C4-2B (cell line): ENCODE measurements around the gene ACOX1.

Experiments
- ZFX ChIP-seq: fragments of 450-650 bp; IDR thresholded peaks from 2 replicates; pipeline ENCODE4 v1.6.1; 2017
- TF ChIP-seq, protein P1 (sequence below): fragments of 450-650 bp; conservative IDR thresholded peaks from 2 replicates; pipeline ENCODE4 v1.5.1; 2017; ENCODE audit warnings: mild to moderate bottlenecking

- TF ChIP-seq, protein P1, sequence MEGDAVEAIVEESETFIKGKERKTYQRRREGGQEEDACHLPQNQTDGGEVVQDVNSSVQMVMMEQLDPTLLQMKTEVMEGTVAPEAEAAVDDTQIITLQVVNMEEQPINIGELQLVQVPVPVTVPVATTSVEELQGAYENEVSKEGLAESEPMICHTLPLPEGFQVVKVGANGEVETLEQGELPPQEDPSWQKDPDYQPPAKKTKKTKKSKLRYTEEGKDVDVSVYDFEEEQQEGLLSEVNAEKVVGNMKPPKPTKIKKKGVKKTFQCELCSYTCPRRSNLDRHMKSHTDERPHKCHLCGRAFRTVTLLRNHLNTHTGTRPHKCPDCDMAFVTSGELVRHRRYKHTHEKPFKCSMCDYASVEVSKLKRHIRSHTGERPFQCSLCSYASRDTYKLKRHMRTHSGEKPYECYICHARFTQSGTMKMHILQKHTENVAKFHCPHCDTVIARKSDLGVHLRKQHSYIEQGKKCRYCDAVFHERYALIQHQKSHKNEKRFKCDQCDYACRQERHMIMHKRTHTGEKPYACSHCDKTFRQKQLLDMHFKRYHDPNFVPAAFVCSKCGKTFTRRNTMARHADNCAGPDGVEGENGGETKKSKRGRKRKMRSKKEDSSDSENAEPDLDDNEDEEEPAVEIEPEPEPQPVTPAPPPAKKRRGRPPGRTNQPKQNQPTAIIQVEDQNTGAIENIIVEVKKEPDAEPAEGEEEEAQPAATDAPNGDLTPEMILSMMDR, result no peak
- TF ChIP-seq ZFX, result no peak
These were observed 61.0 kb downstream of the ACOX1 start for GRCh38 chr17:75917917-75918445.
